Measurements from ENCODE around the gene ABITRAM.

DNA sequence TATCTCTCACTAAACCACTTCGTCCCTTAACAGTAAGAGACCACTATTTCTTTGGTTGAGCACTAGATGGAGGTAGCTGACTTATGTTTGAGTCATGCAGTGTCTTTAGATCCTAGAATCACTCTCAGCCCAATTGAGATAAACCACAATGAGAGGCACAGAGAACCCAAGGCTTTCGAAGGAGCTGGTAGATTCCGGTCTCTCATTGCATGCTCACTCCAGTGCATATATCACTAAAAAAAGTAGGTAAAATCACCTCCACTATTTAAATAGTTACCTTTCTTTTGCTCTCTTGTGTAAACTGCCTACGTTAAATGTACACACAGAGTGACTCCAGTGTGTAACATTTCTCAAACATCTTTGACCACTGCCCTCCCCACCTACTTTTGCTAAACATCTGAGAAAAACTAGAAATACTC, 44.5 kb upstream of the ABITRAM start:
- TF ChIP-seq, protein P1, sequence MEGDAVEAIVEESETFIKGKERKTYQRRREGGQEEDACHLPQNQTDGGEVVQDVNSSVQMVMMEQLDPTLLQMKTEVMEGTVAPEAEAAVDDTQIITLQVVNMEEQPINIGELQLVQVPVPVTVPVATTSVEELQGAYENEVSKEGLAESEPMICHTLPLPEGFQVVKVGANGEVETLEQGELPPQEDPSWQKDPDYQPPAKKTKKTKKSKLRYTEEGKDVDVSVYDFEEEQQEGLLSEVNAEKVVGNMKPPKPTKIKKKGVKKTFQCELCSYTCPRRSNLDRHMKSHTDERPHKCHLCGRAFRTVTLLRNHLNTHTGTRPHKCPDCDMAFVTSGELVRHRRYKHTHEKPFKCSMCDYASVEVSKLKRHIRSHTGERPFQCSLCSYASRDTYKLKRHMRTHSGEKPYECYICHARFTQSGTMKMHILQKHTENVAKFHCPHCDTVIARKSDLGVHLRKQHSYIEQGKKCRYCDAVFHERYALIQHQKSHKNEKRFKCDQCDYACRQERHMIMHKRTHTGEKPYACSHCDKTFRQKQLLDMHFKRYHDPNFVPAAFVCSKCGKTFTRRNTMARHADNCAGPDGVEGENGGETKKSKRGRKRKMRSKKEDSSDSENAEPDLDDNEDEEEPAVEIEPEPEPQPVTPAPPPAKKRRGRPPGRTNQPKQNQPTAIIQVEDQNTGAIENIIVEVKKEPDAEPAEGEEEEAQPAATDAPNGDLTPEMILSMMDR (IDR thresholded peaks at IDR 0.05) = no peak
- no peak for TF ChIP-seq POLR2A (IDR thresholded peaks at IDR 0.05)
- no peak for TF ChIP-seq POLR2AphosphoS5 (IDR thresholded peaks at IDR 0.05)
